WTC11 (cell line): ENCODE results near the gene PTPN12. TPM values are rescaled to one million over a fixed set of nuclear protein-coding genes. Genes with fewer than 3 reads are reported as not detected.

ENCODE experiments used
- ATAC-seq: fragments of 200-7000 bp; cut with Tn5 transposase; 2 replicates; pipeline ENCODE4 v1.10.0; 2021; ENCODE audit warnings: mild to moderate bottlenecking, moderate library complexity
- CTCF ChIA-PET: fragments of 300-600 bp; sonication (Branson Sonifier 250); formaldehyde crosslinking; loops from one replicate; lab custom pipeline; 2021; ENCODE audit warnings: antibody characterized with exemption; lab: Charles Lee
- POLR2A ChIA-PET: fragments of 350-600 bp; sonication (Branson Sonifier 250); formaldehyde crosslinking; loops from one replicate; lab custom pipeline; 2021; ENCODE audit warnings: antibody characterized with exemption; lab: Charles Lee
- DNase-seq: peaks from one replicate; pipeline ENCODE4 v3.0.0; 2021; ENCODE audit warnings: low spot score
- H3K27ac Mint-ChIP-seq: 2 replicates; pipeline ENCODE4 v1.8.0; 2021; ENCODE audit warnings: mixed read lengths
- H3K27me3 Mint-ChIP-seq: 2 replicates; pipeline ENCODE4 v1.8.0; 2021; ENCODE audit warnings: low read depth, mild to moderate bottlenecking, moderate library complexity, mixed read lengths
- H3K36me3 Mint-ChIP-seq: 2 replicates; pipeline ENCODE4 v1.8.0; 2021; ENCODE audit warnings: mixed read lengths
- H3K4me1 Mint-ChIP-seq: 2 replicates; pipeline ENCODE4 v1.8.0; 2022; ENCODE audit warnings: mixed read lengths
- H3K4me3 Mint-ChIP-seq: 2 replicates; pipeline ENCODE4 v1.8.0; 2021; ENCODE audit warnings: mild to moderate bottlenecking, moderate library complexity, mixed read lengths
- H3K9me3 Mint-ChIP-seq: 2 replicates; pipeline ENCODE4 v1.8.0; 2021; ENCODE audit warnings: mixed read lengths
- CDX4 ChIP-seq: fragments of 250-450 bp; sonication (Bioruptor Pico); IDR thresholded peaks from 2 replicates; pipeline ENCODE4 v1.9.0; 2021; ENCODE audit warnings: moderate library complexity, mild to moderate bottlenecking, inconsistent platforms, borderline replicate concordance
- FOXJ3 ChIP-seq: sonication (generic); formaldehyde crosslinking; IDR thresholded peaks from 2 replicates; pipeline ENCODE4 v1.9.0; 2021; ENCODE audit warnings: missing genetic modification reagents, mild to moderate bottlenecking, borderline replicate concordance
- FOXK1 ChIP-seq: sonication (generic); formaldehyde crosslinking; IDR thresholded peaks from 2 replicates; pipeline ENCODE4 v1.8.0; 2022; ENCODE audit warnings: mild to moderate bottlenecking, moderate library complexity, missing genetic modification reagents
- GABPB1 ChIP-seq: sonication (generic); formaldehyde crosslinking; IDR thresholded peaks from 2 replicates; pipeline ENCODE4 v1.8.1; 2023; ENCODE audit warnings: mild to moderate bottlenecking, missing genetic modification reagents
- KAT7 ChIP-seq: sonication (generic); formaldehyde crosslinking; IDR thresholded peaks from 2 replicates; pipeline ENCODE4 v1.8.1; 2023; ENCODE audit warnings: missing genetic modification reagents, mild to moderate bottlenecking, borderline replicate concordance
- MXD4 ChIP-seq: fragments of 250-450 bp; sonication (Bioruptor Pico); IDR thresholded peaks from 2 replicates; pipeline ENCODE4 v1.8.0; 2021; ENCODE audit warnings: mild to moderate bottlenecking, moderate library complexity, borderline replicate concordance
- NFATC4 ChIP-seq: fragments of 250-450 bp; sonication (Bioruptor Pico); IDR thresholded peaks from 2 replicates; pipeline ENCODE4 v1.9.0; 2021; ENCODE audit warnings: mild to moderate bottlenecking
- NR2C2 ChIP-seq: sonication (generic); formaldehyde crosslinking; IDR thresholded peaks from 2 replicates; pipeline ENCODE4 v1.8.0; 2022; ENCODE audit warnings: mild to moderate bottlenecking, missing genetic modification reagents
- OVOL2 ChIP-seq: fragments of 250-450 bp; sonication (Bioruptor Pico); IDR thresholded peaks from 2 replicates; pipeline ENCODE4 v1.9.0; 2021; ENCODE audit warnings: mild to moderate bottlenecking, borderline replicate concordance
- PREB ChIP-seq: sonication (generic); formaldehyde crosslinking; IDR thresholded peaks from 2 replicates; pipeline ENCODE4 v1.8.1; 2022; ENCODE audit warnings: mild to moderate bottlenecking, missing genetic modification reagents, moderate library complexity, borderline replicate concordance
- PRRX2 ChIP-seq: fragments of 250-450 bp; sonication (Bioruptor Pico); IDR thresholded peaks from 2 replicates; pipeline ENCODE4 v1.8.0; 2021; ENCODE audit warnings: mild to moderate bottlenecking
- RELA ChIP-seq: sonication (generic); formaldehyde crosslinking; IDR thresholded peaks from 2 replicates; pipeline ENCODE4 v1.8.1; 2022; ENCODE audit warnings: missing genetic modification reagents, mild to moderate bottlenecking, borderline replicate concordance
- SMAD4 ChIP-seq: sonication (generic); formaldehyde crosslinking; IDR thresholded peaks from 2 replicates; pipeline ENCODE4 v1.8.0; 2022; ENCODE audit warnings: mild to moderate bottlenecking, missing genetic modification reagents
- SOX15 ChIP-seq: fragments of 250-450 bp; sonication (Bioruptor Pico); IDR thresholded peaks from 2 replicates; pipeline ENCODE4 v1.9.0; 2021; ENCODE audit warnings: mild to moderate bottlenecking
- TP53 ChIP-seq: sonication (generic); formaldehyde crosslinking; IDR thresholded peaks from 2 replicates; pipeline ENCODE4 v1.8.1; 2023; ENCODE audit warnings: mild to moderate bottlenecking, missing genetic modification reagents
- ZBTB21 ChIP-seq: sonication (generic); formaldehyde crosslinking; IDR thresholded peaks from 2 replicates; pipeline ENCODE4 v1.8.1; 2023; ENCODE audit warnings: mild to moderate bottlenecking, missing genetic modification reagents, borderline replicate concordance
- ZNF281 ChIP-seq: sonication (generic); formaldehyde crosslinking; IDR thresholded peaks from 2 replicates; pipeline ENCODE4 v1.8.0; 2023; ENCODE audit warnings: mild to moderate bottlenecking, missing genetic modification reagents
- ZNF423 ChIP-seq: fragments of 250-450 bp; sonication (Bioruptor Pico); IDR thresholded peaks from 2 replicates; pipeline ENCODE4 v2.1.2; 2022; ENCODE audit warnings: mild to moderate bottlenecking, moderate library complexity
- ZNF425 ChIP-seq: fragments of 250-450 bp; sonication (Bioruptor Pico); conservative IDR thresholded peaks from 2 replicates; pipeline ENCODE4 v1.9.0; 2021; ENCODE audit warnings: mild to moderate bottlenecking
- ZSCAN18 ChIP-seq: fragments of 250-450 bp; sonication (Bioruptor Pico); IDR thresholded peaks from 2 replicates; pipeline ENCODE4 v2.1.2; 2022; ENCODE audit warnings: mild to moderate bottlenecking, moderate library complexity
- total RNA-seq: library from RNA; stranded (reverse); gene quantifications from 3 replicates; pipeline ENCODE4 v1.2.3, GENCODE V29; 2021

The PTPN12 gene
- total RNA-seq, 1 experiment from 2014 or later: 102 TPM

- TF ChIP-seq OVOL2 (CRISPR knock-in tag) (no peak), PRRX2 (CRISPR knock-in tag) (no peak), CDX4 (CRISPR knock-in tag) (no peak), ZNF423 (no peak), SOX15 (CRISPR knock-in tag) (no peak), TP53 (no peak), ZNF425 (CRISPR knock-in tag) (no peak), NFATC4 (CRISPR knock-in tag) (no peak), RELA (CRISPR knock-in tag) (no peak), ZNF281 (no peak), MXD4 (CRISPR knock-in tag) (no peak), FOXK1 (CRISPR knock-in tag) (no peak), FOXJ3 (CRISPR knock-in tag) (no peak), PREB (CRISPR knock-in tag) (no peak), ZBTB21 (CRISPR knock-in tag) (no peak), GABPB1 (CRISPR knock-in tag) (no peak), ZSCAN18 (CRISPR knock-in tag) (no peak), SMAD4 (CRISPR knock-in tag) (no peak), NR2C2 (CRISPR knock-in tag) (no peak), KAT7 (no peak)
- CTCF ChIA-PET: interaction anchor here (1.3 kb wide), 1 partner anchor 12 kb away, joined by 3 read pairs; no protein-coding TSS in a partner anchor
- DNase-seq: no peak
Observed at GRCh38 chr7:77525231-77525630, 11.9 kb upstream of the PTPN12 start.

More at GRCh38 chr7:77525231-77525630, 11.9 kb upstream of the PTPN12 start:
- Mint-ChIP-seq H3K9me3 (no peaks in the 10 kb centered on the region), H3K4me3 (no peak overlapping the region), H3K36me3 (no peaks in the 10 kb centered on the region), H3K27ac (no peak overlapping the region), H3K27me3 (no peaks in the 10 kb centered on the region), H3K4me1 (no peaks in the 10 kb centered on the region)
- ATAC-seq: no peak
- POLR2A ChIA-PET: no interaction called here
